DOHH2 (cell line): Measurements from ENCODE around the gene MED13.

Experiments
- H3F3A ChIP-seq: fragments of 200-600 bp; sonication (generic), shearing (Covaris generic); 2 replicates; pipeline ENCODE4 v1.6.0; 2016; ENCODE audit warnings: antibody characterized with exemption, mild to moderate bottlenecking; ENCODE audit not compliant: control insufficient read depth, insufficient read depth
- H3K27ac ChIP-seq: fragments of 200-600 bp; sonication (generic); 2 replicates; pipeline ENCODE4 v1.5.1; 2014; ENCODE audit warnings: low read depth, mild to moderate bottlenecking, low read length, moderate library complexity
- H3K27me3 ChIP-seq: fragments of 200-600 bp; sonication (generic); 2 replicates; pipeline ENCODE4 v1.6.1; 2014; ENCODE audit warnings: mild to moderate bottlenecking, low read length, mixed read lengths; ENCODE audit not compliant: control insufficient read depth
- H3K36me3 ChIP-seq: fragments of 200-600 bp; sonication (generic); 2 replicates; pipeline ENCODE4 v1.6.1; 2014; ENCODE audit warnings: mild to moderate bottlenecking, low read length, moderate library complexity, mixed read lengths; ENCODE audit not compliant: control insufficient read depth
- H3K4me1 ChIP-seq: fragments of 200-600 bp; sonication (generic); 2 replicates; pipeline ENCODE4 v1.6.1; 2014; ENCODE audit warnings: mild to moderate bottlenecking, low read length, mixed read lengths; ENCODE audit not compliant: control insufficient read depth
- H3K4me2 ChIP-seq: fragments of 200-600 bp; sonication (generic); 2 replicates; pipeline ENCODE4 v1.6.0; 2014; ENCODE audit warnings: mild to moderate bottlenecking, low read length, moderate library complexity
- H3K4me3 ChIP-seq: fragments of 200-600 bp; sonication (generic); 2 replicates; pipeline ENCODE4 v1.5.1; 2014; ENCODE audit warnings: mild to moderate bottlenecking, low read length, mixed read lengths
- H3K79me2 ChIP-seq: fragments of 200-600 bp; sonication (generic); 2 replicates; pipeline ENCODE4 v1.6.1; 2014; ENCODE audit warnings: mild to moderate bottlenecking, low read length, mixed read lengths; ENCODE audit not compliant: control insufficient read depth
- H3K9me2 ChIP-seq: fragments of 200-600 bp; sonication (generic); replicated peaks from 2 replicates; pipeline ENCODE4 v1.6.1; 2014; ENCODE audit warnings: mild to moderate bottlenecking, low read length, mixed read lengths; ENCODE audit not compliant: control insufficient read depth
- H3K9me3 ChIP-seq: fragments of 200-600 bp; sonication (generic); 2 replicates; pipeline ENCODE4 v1.6.1; 2014; ENCODE audit warnings: antibody characterized with exemption, low read length, mixed read lengths; ENCODE audit not compliant: control insufficient read depth, insufficient read depth
- H4K20me1 ChIP-seq: fragments of 200-600 bp; sonication (generic); 2 replicates; pipeline ENCODE4 v1.6.0; 2014; ENCODE audit warnings: low read depth, mild to moderate bottlenecking, antibody characterized with exemption, low read length, moderate library complexity; ENCODE audit not compliant: control insufficient read depth, insufficient read depth
- EZH2phosphoT487 ChIP-seq: fragments of 200-600 bp; sonication (generic); IDR thresholded peaks from 2 replicates; pipeline ENCODE4 v1.6.1; 2017; ENCODE audit warnings: borderline replicate concordance, mild to moderate bottlenecking, antibody characterized with exemption, low read length, moderate library complexity, mixed read lengths
- TF ChIP-seq, protein P1 (sequence below): fragments of 200-600 bp; sonication (generic); IDR thresholded peaks from one replicate; pipeline ENCODE4 v1.5.1; 2014; ENCODE audit warnings: antibody characterized with exemption, mild to moderate bottlenecking, low read depth, low read length; ENCODE audit not compliant: poor library complexity, severe bottlenecking

MED13 gene

DNA sequence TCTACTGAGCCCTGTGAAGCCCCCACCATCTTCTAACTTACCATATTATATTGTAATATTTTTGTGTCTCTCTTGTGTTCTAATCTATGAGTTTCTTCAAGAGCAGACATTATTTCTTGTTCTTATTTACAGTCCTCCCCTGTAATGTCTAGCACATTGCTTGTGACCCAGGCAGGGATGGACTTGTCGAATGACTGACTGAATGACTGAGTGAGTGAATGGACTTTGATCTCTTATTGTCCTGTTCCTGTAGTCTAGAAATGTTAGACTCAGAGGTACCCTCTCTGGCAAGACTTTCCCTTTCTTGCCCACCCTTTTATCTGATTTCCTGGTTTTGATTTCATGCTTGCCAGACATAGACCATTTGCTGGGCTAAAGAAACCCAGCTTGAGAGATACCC, 35.0 kb upstream of the MED13 start:
- no peak overlapping the region for H3K27ac ChIP-seq
- TF ChIP-seq EZH2phosphoT487: no peak
- TF ChIP-seq, protein P1, sequence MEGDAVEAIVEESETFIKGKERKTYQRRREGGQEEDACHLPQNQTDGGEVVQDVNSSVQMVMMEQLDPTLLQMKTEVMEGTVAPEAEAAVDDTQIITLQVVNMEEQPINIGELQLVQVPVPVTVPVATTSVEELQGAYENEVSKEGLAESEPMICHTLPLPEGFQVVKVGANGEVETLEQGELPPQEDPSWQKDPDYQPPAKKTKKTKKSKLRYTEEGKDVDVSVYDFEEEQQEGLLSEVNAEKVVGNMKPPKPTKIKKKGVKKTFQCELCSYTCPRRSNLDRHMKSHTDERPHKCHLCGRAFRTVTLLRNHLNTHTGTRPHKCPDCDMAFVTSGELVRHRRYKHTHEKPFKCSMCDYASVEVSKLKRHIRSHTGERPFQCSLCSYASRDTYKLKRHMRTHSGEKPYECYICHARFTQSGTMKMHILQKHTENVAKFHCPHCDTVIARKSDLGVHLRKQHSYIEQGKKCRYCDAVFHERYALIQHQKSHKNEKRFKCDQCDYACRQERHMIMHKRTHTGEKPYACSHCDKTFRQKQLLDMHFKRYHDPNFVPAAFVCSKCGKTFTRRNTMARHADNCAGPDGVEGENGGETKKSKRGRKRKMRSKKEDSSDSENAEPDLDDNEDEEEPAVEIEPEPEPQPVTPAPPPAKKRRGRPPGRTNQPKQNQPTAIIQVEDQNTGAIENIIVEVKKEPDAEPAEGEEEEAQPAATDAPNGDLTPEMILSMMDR: no peak
- H3K36me3 ChIP-seq: no peaks in the 10 kb centered on the region
- no peak overlapping the region for H3K4me3 ChIP-seq
- no peak overlapping the region for H3K4me2 ChIP-seq
- no peaks in the 10 kb centered on the region for H3K9me2 ChIP-seq
- H3F3A ChIP-seq: no peaks in the 10 kb centered on the region
- H3K9me3 ChIP-seq: no peaks in the 10 kb centered on the region
- no peaks in the 10 kb centered on the region for H4K20me1 ChIP-seq
- H3K27me3 ChIP-seq: 0 out of 2 replicates have a peak, but pooled peaks cover 2% of the 10 kb centered on the region
- H3K4me1 ChIP-seq: no peaks in the 10 kb centered on the region
- H3K79me2 ChIP-seq: no peaks in the 10 kb centered on the region

GRCh38 chr17:62099532-62099931, 34.5 kb upstream of the MED13 start:
- no peak overlapping the region for H3K4me3 ChIP-seq
- no peak overlapping the region for H3K4me2 ChIP-seq
- H3F3A ChIP-seq: no peaks in the 10 kb centered on the region
- H3K27me3 ChIP-seq: no peaks in the 10 kb centered on the region
- no peaks in the 10 kb centered on the region for H3K4me1 ChIP-seq
- no peaks in the 10 kb centered on the region for H3K9me2 ChIP-seq
- H3K9me3 ChIP-seq: no peaks in the 10 kb centered on the region
- no peaks in the 10 kb centered on the region for H3K36me3 ChIP-seq
- H4K20me1 ChIP-seq: no peaks in the 10 kb centered on the region
- TF ChIP-seq, protein P1: no peak
- no peak for TF ChIP-seq EZH2phosphoT487
- H3K27ac ChIP-seq: no peak overlapping the region
- no peaks in the 10 kb centered on the region for H3K79me2 ChIP-seq

GRCh38 chr17:62098623-62099231, 33.6 kb upstream of the MED13 start:
- H3F3A ChIP-seq: no peaks in the 10 kb centered on the region
- H4K20me1 ChIP-seq: no peaks in the 10 kb centered on the region
- H3K4me2 ChIP-seq: no peak overlapping the region
- H3K36me3 ChIP-seq: no peaks in the 10 kb centered on the region
- H3K27me3 ChIP-seq: peaks cover 4% of the 10 kb centered on the region; the same call in 1 of the 2 replicates
- no peak overlapping the region for H3K4me3 ChIP-seq
- H3K9me2 ChIP-seq: no peaks in the 10 kb centered on the region
- H3K9me3 ChIP-seq: no peaks in the 10 kb centered on the region
- H3K4me1 ChIP-seq: no peaks in the 10 kb centered on the region
- no peak overlapping the region for H3K27ac ChIP-seq
- no peak for TF ChIP-seq EZH2phosphoT487
- TF ChIP-seq, protein P1: no peak
- H3K79me2 ChIP-seq: no peaks in the 10 kb centered on the region
